Activated T-helper 9 cell treated with anti-CD3 and anti-CD28 coated beads, Interleukin-2, amount 50 U/mL, for 16 hours (primary cell): ENCODE results near the gene EVC.

ENCODE experiments used
- DNase-seq: peaks from one replicate; pipeline ENCODE4 v3.0.0-alpha.2; 2020; ENCODE audit warnings: low read depth

Gene EVC

DNA sequence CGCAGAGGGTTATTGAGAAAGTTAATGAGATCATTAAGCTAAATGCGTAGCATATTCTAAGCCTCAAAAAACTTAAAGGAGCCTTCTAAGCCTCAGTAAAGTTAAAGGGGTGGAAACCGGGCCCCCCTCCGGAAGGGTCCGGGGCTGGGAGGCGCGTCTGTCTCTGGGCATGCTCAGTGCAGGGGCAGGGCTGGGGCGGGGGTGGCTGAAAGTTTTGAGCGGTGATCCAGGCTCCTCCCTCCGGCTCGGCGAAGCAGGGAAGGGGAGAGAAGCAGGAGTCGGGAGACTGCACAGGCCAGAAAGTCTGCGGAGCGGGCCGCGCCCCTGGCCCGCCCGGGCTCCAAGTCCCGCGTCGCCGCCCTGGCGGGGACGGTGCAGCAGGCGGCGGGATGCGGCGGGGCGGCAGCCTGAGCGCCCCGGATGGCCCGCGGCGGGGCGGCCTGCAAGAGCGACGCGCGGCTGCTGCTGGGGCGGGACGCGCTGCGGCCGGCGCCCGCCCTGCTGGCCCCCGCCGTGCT is at the start of gene EVC:
Gene EVC (plus strand): TSS at position 241 of the 518 bp plus-strand sequence. CDS start 180 bp downstream, at position 421.
- DNase-seq, result no peak

DNA sequence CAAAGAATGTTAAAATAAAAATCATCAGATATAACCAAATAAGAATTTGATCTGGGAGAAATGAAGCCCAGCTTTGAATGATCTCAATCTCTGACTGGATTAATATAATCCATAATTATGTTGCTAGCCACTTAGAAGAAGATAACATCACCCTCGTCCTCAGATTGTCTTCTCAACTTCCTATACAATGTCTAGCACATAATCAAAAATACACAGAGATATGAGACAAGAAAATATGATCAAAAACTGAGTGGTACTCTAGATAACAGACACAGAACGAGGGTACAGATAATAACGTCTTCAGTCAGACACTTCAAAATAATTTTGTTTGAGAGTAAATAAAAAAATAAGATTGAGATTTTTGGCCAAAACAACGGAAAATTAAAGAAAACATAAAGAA is 49.8 kb upstream of the EVC start:
- DNase-seq, result no peak

DNA sequence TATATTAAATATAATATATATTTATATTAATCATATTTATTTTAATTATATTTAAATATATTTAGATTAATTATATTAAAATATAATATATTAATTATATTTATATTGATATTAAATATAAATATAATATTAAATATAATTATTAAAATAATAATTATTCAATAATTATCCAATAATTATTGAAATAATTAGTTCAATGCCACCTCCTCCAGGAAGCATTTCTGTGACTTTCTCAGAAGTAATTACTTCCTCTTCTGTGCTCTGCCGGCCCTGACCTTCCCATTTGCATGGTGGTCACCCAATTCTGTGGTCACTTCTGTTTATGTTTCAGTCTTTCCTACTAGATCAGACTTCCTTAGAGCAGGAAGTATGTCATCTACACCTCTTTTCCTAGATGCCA is 48.4 kb upstream of the EVC start:
- no peak for DNase-seq

DNA sequence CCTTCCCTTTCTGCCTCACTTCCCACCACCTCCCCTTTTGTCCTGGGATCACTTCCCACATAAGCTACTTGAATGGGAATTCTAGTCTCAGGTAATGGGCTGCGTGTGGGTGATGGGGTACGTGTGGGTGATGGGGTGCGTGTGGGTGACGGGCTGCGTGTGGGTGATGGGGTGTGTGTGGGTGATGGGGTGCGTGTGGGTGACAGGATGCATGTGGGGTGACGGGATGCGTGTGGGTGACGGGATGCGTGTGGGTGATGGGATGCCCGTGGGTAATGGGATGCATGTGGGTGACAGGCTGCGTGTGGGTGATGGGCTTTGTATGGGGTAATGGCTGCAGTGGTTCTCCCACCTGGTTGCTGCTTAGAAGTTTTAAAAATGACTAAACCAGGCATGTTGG is 46.2 kb upstream of the EVC start:
- no peak for DNase-seq

DNA sequence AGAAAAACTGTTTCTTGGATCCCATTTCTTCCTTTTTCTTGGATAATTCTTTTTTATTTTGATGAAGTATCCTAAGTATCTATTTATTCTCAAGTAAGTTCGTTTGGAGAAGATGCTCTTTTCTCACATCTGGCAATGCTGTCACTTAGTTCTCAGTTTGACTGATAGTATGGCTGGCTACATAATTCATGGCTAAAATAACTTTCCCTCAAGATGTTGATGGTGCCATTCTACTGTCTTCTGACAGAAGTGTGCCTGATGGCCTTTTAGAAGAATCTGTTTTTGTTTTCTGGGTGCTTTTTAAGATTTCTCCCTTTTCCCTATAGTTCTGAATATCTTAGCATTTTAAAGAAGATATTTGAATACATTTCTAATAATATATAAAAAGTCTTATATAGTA is 44.3 kb upstream of the EVC start:
- no peak for DNase-seq

DNA sequence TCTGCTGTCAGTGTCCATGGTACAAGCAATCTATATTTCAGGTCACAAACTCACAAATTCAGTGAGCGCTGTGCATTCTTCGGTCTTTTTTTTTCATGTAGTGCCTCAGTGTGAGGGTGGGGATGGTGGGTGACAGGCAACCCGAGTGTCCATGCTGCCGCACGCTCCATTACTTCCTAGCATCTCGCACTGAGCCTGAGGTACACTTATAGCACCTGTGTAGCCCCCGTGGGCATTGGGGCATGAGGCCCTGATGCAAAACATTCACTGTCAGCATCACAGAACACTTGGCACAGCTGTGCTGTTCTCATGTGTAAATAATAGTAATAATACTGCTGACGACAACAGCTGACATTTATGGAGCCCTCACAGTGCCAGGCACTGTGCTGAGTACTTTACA is 34.2 kb upstream of the EVC start:
- DNase-seq, result no peak

DNA sequence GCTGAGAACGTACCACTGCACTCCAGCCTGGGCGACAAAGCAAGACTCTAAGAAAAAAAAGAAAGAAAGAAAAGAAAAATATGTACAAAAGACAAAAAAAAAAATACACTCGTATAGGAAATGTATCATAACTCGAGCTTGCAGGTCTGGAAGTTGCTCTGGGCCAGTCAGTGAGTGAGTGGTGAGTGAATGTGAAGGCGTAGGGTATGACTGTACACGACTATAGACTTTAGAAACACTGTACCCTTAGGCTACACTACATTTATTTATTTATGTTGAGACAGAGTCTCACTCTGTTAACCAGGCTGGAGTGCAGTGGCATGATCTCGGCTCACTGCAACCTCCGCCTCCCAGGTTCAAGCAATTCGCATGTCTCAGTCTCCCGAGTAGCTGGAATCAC is 32.0 kb upstream of the EVC start:
- DNase-seq, result no peak

DNA sequence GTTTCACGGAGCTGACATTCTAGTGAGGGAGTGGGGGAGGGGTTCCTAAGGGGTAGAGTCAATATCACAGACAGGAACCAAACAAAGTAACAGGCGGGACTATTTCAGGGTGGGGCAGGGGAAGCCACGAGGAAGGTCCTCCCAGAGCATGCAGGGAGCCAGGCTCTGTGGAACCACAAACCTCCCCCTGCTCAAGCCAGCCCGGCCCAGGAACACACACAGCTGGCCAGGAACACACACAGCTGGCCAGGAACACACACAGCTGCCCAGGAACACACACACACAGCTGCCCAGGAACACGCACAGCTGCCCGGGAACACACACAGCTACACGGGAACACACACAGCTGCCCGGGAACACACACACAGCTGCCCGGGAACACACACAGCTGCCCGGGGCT is 27.4 kb upstream of the EVC start:
- no peak for DNase-seq

DNA sequence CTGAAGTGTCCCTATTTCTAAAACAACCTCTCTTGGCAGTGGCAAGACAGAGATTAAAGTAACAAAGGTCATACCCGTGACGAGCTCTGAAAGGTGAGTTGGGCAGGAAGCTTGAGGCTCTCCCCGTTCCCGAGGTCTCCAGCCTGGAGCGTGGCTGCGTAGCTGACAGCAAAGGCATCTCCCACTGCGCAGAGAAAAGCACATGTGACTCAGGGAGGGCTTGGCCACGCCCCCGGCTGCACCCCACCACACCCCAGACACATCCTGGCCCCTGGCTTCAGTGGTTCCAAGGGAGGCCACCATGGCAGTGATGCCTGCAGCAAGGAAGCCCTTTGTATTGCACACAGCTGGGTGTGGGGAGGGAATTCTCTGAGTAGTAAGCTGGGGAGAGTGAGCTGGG is 25.7 kb upstream of the EVC start:
- DNase-seq, result no peak

DNA sequence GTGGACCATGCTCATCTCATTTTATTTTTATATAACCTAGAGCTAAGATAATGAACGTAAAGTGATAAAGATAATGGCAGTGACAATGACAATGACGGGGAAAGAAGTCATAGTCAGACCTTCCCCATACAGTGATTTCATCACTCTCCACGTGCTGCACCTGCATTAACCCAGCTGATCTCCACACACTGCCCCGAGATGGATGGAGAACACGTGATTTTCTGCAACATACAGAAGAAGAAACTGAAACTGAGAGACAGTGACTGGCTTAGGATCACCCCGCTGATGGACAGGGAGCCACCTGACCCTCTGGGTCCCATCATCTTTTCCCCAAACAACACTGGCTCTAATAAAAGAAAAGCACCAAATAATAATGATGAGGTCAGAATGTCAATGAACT is 24.7 kb upstream of the EVC start:
- DNase-seq, result no peak

DNA sequence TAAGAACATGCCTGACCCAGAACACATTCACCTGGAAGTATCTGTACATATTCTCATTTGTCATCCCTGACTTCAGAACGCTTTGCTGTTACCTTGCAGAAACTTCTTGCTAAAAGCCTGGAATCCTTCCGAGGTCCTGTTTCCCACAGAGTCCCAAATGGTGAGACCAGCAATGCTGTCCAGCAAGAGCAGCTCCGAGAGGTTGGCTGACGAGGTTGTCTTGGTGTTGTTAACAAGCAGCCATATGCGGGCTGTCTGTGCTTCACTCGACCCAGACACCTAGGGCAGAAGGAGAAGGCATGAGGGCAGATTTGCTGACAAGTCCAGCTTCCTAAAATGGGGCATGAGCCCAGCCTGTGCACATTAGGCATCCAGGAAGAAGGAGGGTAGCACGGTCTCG is 21.9 kb upstream of the EVC start:
- DNase-seq, result no peak

DNA sequence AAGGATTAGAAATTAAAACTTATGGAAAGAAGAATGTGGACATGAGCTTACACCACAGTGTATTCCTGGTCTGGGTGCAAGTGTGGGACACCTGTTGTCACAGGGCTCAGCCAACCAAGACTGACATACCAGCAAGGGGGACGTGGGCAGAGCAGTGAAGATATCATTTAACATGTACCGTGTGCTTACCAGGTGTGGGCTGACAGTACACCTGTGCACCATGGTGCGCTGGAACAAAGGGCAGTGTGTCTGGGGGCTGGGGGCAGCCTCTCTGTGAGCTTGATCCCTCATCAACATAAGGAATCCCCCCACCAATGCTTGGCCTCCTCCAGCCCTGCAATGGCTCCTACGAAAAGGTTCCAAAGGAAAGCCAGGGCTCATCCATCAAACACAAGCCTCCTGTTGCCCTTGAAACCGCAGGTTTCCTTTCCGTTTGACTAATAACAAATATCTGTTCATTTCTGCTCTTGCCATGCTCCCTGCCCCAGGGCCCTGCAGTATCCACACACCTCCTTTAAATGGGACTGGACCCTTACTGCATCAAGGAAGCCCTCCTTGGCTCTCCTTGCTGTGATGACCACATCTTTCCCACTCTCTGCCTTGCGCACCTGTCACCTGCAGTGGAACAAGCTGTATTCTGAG is 19.4 kb upstream of the EVC start:
- no peak for DNase-seq

DNA sequence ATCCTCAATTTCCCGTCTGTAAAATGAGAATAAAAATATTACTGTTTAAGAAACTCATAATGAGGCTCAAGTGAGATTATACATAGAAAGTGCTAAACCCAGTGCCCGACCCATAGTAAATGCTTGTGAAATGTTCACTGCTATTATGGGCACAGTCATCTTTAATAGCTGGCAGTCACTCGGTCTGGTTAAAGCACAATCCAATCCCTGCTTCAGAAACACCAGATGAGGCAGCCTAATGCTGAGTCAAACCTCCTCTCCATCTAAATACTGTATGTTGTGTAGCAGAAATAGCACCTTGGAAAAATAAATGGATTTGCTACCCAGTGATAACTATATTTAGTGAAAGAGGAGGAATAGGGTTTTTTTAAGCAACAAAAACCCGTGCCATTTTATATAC is 17.1 kb upstream of the EVC start:
- no peak for DNase-seq

DNA sequence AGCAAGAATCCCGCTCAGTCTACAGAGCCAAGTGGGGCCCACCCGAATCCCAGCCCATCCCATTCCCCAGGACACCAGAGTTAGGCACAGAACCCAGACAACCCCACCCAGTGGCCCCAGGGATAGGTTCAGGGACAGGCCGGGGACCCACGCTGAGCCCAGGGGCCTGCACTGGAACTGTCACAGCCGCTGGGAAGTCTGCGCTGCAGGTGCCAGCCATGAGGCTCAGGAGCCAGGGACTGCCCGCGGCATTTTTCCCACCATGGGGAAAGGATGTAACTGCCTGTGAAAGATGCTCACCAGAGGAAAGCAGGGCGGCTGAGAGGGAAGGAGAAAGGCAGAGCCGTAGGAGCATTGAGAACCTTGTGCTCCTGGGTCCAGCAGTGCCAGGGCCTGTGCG is 14.7 kb upstream of the EVC start:
- DNase-seq, result no peak

DNA sequence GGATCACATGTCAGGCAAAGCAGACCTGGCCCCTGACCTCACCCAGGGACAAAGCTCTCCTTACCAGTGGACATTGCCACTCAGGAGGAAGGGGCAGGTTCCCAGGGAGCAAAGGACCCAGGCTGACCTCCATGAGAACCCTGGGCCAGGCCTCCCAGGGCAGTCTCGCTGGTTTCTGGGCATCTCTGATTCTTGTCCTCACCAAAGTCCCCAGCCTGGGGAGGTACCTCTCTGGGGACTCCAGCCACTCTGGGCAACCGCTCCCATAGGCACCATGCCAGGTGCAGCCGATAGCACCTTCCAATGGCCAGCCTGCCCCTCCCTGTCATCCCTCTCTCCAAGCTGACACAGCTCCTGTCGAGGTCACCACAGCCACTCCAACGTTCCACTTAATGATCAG is 10.5 kb upstream of the EVC start:
- DNase-seq, result no peak

DNA sequence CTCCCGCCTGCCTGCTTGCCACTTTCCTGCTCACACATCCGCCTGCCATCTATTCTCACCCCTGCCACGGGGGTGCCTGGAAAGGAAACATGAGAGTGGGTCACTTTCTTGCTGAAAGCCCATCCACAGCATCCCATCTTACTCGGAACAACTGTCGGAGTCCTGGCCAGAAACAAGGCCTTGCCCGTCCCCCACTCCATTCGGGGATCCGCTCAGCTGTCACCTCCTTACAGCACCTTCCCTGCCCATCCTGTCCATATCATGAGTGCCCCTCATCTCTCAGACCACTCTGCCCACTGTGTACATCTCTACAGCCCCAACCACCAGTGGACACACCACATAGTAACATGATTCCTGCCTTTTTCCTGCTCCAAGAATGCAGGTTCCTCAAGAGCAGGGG is 9.0 kb upstream of the EVC start:
- DNase-seq, result no peak

DNA sequence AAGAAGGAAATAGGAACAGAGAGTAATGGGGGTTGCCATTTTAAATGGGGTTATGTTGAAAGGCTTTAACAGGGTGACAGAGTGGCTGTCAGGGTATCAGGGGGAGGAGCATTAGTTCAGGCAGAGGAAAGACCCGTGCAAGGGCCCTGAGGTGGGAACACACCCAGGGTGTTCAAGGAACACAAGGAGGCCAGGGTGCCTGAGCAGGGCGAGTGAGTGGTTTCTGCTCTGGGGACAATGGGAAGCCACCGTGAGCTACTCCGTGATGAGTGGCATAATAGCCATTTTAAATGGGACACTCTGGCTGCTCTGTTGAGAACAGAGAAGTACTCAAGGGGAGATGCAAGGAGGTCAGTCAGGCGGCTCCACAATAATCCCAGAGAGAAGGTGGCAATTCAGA is 7.2 kb upstream of the EVC start:
- DNase-seq, result no peak

DNA sequence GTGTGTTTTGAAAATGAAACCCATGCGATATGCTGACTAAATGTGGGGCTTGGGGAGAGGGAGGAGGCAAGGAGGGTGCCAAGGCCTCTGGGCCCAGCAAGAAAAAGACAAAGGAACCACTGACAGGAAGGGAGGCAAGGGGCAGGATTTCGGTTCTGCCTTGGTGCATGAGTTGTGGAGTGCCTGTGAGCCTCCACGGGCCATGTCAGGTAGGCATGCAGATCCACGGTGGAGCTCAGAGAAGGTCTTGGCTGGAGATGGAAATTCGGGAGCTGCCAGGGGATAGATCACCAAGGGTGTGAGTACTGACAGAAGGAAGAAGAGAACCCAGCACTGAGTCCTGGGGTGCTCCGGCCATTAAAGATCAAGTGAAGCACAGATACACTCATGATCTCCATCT is 6.7 kb upstream of the EVC start:
- no peak for DNase-seq

DNA sequence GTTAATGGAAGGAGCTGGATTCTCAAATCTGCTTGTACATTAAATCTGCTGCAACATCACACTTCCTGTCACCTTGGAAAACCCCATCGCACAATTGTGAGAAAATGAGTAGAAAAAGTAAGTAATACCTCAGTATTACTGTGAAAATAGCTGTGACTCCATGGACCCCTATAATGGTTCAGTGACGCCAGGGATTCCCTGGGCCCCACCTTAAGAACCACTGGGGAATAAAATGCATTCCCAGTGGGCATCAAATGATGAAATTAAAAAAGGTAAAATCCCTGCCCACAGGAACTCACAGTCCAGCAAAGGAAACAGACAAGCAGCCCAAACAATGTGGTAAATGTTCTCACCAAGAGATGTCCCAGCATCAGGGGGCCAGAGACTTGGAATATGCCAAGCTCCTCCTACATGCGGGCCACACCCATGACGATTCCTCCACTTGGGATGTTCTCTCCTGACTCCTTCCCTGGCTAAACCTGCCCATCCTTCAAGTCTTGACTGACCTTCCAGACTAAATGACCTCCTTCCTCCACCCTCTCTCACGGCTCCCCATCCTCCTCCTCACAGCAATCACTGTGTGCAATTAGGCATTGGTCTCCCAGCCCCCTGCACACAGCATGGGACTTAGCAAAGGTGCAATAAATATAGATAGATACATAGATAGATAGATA is 5.2 kb upstream of the EVC start:
- DNase-seq, result no peak

DNA sequence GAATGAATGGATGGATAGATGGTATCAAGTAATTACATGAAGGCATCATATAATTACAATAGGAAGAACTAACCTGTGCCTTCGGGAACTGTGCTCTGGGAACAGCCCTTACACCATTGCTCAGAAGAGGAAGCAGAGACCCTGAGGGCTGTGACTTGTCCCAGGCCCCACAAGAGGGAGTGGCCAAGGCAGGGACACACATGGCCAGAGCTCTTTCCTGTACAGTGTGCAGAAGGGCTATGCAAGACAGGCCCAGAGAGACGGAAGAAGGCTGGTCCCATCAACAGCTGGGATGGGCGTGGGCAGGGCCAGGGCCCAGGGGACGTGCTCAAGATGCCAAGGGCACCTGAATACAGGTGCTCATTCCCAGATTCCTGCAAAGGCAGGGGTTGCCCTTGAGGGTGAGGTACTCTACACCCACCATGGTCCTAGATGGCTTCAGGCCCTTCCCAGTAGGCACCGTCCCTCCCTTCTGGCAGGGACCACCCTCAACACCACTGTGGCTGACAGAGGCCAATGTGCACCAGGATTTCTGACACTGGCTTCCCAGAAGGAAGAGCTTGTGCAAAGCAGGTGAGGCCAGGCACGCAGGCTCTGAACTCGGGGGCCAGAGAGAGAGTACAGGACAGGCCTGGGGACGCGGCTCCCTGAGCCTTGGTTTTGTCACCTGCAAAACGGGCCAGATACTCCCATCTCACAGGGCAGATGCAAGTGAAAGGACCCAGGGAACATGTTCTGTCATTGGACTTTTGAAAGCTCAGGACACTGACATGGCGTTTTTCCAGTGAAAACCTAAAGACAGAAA is 4.3 kb upstream of the EVC start:
- no peak for DNase-seq

DNA sequence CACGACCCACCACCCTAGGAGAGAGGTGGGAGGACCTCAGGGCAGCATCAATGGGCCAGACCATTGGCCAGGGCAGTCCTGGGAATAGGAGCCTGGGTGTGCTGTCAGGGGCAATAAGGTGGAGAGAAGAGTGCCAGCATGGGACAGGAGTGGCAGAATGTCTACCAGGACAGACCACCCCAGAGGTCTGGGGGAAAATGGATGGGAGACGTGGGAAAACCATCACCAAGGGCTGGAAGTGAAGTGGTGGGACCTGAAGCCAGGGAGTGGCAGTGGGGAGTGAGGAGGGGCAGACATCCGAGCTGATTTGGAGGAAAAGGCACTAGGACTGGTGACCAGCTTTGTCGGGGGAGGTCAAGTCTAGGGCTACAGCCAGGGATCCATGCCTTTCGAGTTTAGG is 3.6 kb upstream of the EVC start:
- DNase-seq, result no peak

DNA sequence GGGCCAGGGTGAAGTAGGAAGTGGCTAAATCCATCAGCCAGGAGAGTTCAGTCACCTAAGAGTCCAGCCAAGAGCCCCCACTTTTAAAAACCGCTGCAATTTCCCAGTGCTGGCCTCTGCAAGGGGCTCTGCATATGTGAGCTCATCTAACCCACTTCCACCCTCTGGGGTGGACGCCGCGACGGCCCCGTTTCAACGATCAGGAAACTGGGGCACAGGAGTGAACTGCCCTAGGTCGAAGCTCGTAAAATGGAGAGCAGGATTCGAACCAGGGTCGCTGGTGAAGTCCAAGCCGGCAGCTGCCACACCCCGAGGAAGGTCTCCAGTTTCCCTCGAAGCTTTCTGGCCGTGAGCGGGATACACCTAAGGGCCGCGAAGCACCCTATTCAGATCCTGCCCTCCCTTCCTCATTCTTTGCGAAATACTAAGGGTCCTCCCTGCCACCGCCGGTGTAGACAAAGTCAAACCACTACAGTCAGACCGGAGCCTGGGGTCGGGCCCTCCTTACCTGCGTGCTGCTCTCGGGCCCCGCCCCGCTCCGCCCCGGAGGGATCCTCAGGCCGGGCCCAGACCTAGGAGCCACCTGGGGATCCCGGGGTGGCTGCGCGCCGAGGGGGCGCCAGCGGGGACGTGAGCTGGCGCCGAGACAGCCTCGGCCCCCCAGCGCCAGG is 3.1 kb upstream of the EVC start:
- no peak for DNase-seq
